Small intestine (tissue), 7 donors: ENCODE results near the gene DENND10. TPM values are rescaled to one million over a fixed set of nuclear protein-coding genes. Genes with fewer than 3 reads are reported as not detected.
"Not testable (repeated sequence)": the region's sequence is repeated elsewhere in the genome, so short reads cannot be mapped to it uniquely, and the experiment has no call there.

Experiments
- DNase-seq, 2 donors: peaks; one replicate each; pipeline versions ENCODE4 v3.0.0 to v3.0.0-alpha.2; 2013
- FAIRE-seq: peaks from 2 replicates; lab custom pipeline; 2012; peaks lifted over from hg19 to GRCh38; lab: Jason Lieb, UNC
- H3K27ac ChIP-seq, 3 donors: one replicate each; pipeline ENCODE4 v1.5.1; 2013; ENCODE audit warnings: low read length in 2 of 3, mild to moderate bottlenecking in 2 of 3, control low read depth in 1 of 3, inconsistent platforms in 1 of 3, low read depth in 1 of 3, moderate library complexity in 1 of 3
- H3K27me3 ChIP-seq, 3 donors: one replicate each; pipeline ENCODE4 v1.6.1; 2013; ENCODE audit warnings: low read length in 3 of 3, inconsistent platforms in 1 of 3; ENCODE audit not compliant: control insufficient read depth in 3 of 3, insufficient read depth in 3 of 3
- H3K36me3 ChIP-seq, 3 donors: one replicate each; pipeline ENCODE4 v1.6.1; 2013; ENCODE audit warnings: low read length in 3 of 3, inconsistent platforms in 1 of 3, low read depth in 1 of 3, mild to moderate bottlenecking in 1 of 3, moderate library complexity in 1 of 3; ENCODE audit not compliant: control insufficient read depth in 3 of 3, insufficient read depth in 2 of 3
- H3K4me1 ChIP-seq, 3 donors: one replicate each; pipeline ENCODE4 v1.6.1; 2013; ENCODE audit warnings: low read length in 2 of 3, inconsistent platforms in 1 of 3, low read depth in 1 of 3, mild to moderate bottlenecking in 1 of 3, moderate library complexity in 1 of 3; ENCODE audit not compliant: control insufficient read depth in 3 of 3, insufficient read depth in 2 of 3
- H3K4me3 ChIP-seq, 3 donors: one replicate each; pipeline ENCODE4 v1.5.1; 2013; ENCODE audit warnings: low read length in 3 of 3, control low read depth in 1 of 3, inconsistent platforms in 1 of 3, low read depth in 1 of 3, mild to moderate bottlenecking in 1 of 3, moderate library complexity in 1 of 3
- H3K9me3 ChIP-seq, 2 donors: one replicate each; pipeline ENCODE4 v1.6.1; 2013; ENCODE audit warnings: low read depth in 1 of 2, low read length in 1 of 2; ENCODE audit not compliant: control insufficient read depth in 2 of 2, insufficient read depth in 1 of 2
- WGBS, 3 donors: extraction: QIAGEN DNeasy Blood & Tissue Kit; methylation state at CpG; one replicate each; pipeline ENCODE4 v1.1.7; 2013; 5-methylcytosine and 5-hydroxymethylcytosine counted together
- polyA plus RNA-seq, 4 donors: library from polyadenylated mRNA; stranded (reverse) in 3 of 4; unstranded in 1 of 4; fragments of 200-250 nt in 3 of 4; fragments of 120-200 nt in 1 of 4; gene quantifications; one replicate each; pipeline versions ENCODE4 v1.2.1 to v1.2.3, GENCODE V29; 2013
- donor health status: healthy with polysubstance abuse.
- donor health status: control.
- donor health status: control.
- donor health status: Bipolar disorder and iron deficiency.
- donor health status: healthy.

DENND10 gene
- polyA plus RNA-seq, 4 donors: 20.3 to 91.6 (median 30.8) TPM

DNA sequence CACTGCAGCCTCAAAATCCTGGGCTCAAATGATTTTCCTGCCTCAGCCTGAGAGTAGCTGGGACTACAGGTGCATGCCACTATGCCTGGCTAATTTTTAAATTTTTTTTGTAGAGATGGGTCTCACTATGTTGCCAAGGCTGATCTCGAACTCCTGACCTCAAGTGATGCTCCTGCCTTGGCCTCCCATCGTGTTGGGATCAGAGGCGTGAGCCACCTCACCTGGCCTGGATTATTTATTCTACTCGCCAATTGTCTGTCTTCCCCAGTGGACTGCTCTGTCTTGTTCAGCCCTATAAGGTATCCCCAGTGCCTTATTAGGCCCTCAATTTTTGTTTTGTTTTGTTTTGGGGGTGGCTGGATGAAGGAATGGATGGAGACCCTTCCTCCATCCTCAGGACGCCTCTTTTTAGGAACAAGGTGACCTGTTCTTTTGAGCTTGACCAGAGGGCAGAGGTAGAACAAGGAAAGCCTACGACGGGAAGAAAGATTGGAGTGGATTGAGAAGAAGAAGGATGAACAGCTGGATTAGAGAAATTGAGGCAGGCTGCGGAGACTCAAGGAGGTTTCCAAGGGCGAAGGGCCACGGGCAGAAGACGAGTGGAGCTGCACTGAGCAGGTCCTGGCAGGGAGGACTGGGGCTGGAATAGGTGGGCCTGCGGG lies 541 bp upstream of the DENND10 start:
- FAIRE-seq: no peak
- Histone ChIP-seq H3K4me1 (peaks cover 2 to 10% (median 6%) of the 10 kb centered on the region in 3 donors), H3K27me3 (no peaks in the 10 kb centered on the region), H3K9me3 (no peaks in the 10 kb centered on the region), H3K36me3 (peaks cover 0 to 11% (median 2%) of the 10 kb centered on the region in 3 donors), H3K27ac (peak overlapping the region; percentile 28 to 58 (median 42)), H3K4me3 (no peak overlapping the region)
- 45 to 55% (median 50%) methylated on average over 12 of the region's 12 CpGs for WGBS, 3 donors
- no peak for DNase-seq

DNA sequence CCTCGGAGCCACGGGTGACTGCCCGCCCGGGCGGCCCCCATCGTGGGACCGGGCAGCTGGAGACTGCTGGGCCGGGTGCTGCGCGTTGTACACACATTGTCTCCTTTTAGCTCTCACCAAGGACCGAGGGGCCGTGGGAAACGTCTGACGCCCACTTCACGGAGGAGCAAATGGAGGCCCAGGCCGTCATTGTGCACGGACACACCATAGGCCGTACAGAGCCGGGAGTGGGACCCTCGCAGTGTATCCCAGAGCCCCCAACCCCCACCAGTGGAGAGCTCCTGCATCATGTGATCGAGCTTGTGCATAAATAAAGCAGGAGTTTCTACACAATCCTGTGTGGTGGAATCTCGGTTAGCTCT lies 722 bp downstream of the DENND10 start:
- H3K36me3 ChIP-seq: peaks cover 2 to 21% (median 2%) of the 10 kb centered on the region in 3 donors
- peak overlapping the region in 1 of 3 donors; percentile 16 for H3K27ac ChIP-seq
- H3K27me3 ChIP-seq: no peaks in the 10 kb centered on the region
- DNase-seq (peak; percentile 19 to 65), FAIRE-seq (no peak)
- no peaks in the 10 kb centered on the region for H3K9me3 ChIP-seq
- H3K4me1 ChIP-seq: peaks cover 2 to 10% (median 6%) of the 10 kb centered on the region in 3 donors
- 1 to 2% (median 1%) methylated on average over 20 to 22 of the region's 22 CpGs for WGBS, 3 donors
- peak overlapping the region; percentile 48 to 83 (median 76) for H3K4me3 ChIP-seq

DNA sequence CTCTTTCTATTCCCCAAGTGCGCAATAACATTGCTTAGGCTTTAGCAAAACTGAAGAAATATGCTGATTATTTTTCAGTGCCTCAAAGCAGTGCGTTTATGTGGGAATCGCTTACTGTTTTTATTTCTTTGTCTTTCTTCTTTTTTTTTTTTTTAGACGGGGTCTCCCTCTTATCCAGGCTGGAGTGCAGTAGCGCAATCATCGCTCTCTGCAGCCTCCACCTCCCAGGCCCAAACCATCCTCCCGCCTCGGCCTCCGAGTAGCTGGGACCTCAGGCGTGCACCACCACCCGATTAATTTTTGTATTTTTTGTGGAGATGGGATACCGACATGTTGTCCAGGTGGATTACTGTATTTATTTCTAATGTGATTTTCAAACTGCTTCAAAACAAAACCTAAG lies 1.2 kb downstream of the DENND10 start:
- FAIRE-seq: no peak
- Histone ChIP-seq H3K4me1 (peaks cover 2 to 10% (median 6%) of the 10 kb centered on the region in 3 donors), H3K9me3 (no peaks in the 10 kb centered on the region), H3K4me3 (peak overlapping the region in 1 of 3 donors; percentile 48), H3K36me3 (peaks cover 4 to 26% (median 4%) of the 10 kb centered on the region in 3 donors), H3K27me3 (no peaks in the 10 kb centered on the region), H3K27ac (no peak overlapping the region)
- no peak for DNase-seq
- WGBS, 3 donors: 89 to 90% (median 89%) methylated on average over 12 of the region's 12 CpGs

DNA sequence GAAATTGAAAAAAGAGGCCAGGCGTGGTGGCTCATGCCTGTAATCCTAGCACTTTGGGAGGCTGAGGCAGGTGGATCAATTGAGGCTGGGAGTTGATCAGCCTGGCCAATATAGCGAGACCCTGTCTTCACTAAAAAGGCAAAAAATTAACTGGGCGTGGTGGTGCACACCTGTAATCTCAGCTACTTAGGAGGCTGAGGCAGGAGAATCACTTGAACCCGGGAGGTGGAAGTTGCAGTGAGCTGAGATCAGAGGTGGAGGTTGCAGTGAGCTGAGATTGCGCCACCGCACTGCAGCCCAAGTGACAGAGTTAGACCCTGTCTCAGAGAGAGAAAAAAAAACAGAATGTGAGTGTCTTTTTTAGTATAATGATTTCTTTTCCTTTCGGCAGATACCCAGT lies 2.0 kb downstream of the DENND10 start:
- peaks cover 4 to 33% (median 4%) of the 10 kb centered on the region in 3 donors for H3K36me3 ChIP-seq
- H3K4me1 ChIP-seq, H3K27me3 ChIP-seq, H3K4me3 ChIP-seq, H3K9me3 ChIP-seq, DNase-seq, H3K27ac ChIP-seq, FAIRE-seq: not testable (repeated sequence)
- whole genome bisulfite sequencing, 3 donors: 96 to 99% (median 98%) methylated on average over 7 of the region's 7 CpGs

GRCh38 chr10:119107106-119107505 lies 3.2 kb downstream of the DENND10 start:
- DNase-seq, FAIRE-seq: not testable (repeated sequence)
- WGBS, 3 donors: 90 to 93% (median 90%) methylated on average over 6 of the region's 6 CpGs

GRCh38 chr10:119107771-119108170 lies 3.9 kb downstream of the DENND10 start:
- not testable (repeated sequence) for H3K27me3 ChIP-seq, H3K27ac ChIP-seq, H3K4me3 ChIP-seq, H3K9me3 ChIP-seq, FAIRE-seq, DNase-seq
- 79 to 93% (median 83%) methylated on average over 2 of the region's 2 CpGs for WGBS, 3 donors
- peaks cover 4 to 42% (median 4%) of the 10 kb centered on the region in 3 donors for H3K36me3 ChIP-seq
- H3K4me1 ChIP-seq: peaks cover 2 to 12% (median 3%) of the 10 kb centered on the region in 3 donors

More at GRCh38 chr10:119107106-119107505, 3.2 kb downstream of the DENND10 start:
- H3K4me1 ChIP-seq, H3K4me3 ChIP-seq, H3K9me3 ChIP-seq, H3K27me3 ChIP-seq, H3K27ac ChIP-seq: not testable (repeated sequence)
- peaks cover 4 to 37% (median 4%) of the 10 kb centered on the region in 3 donors for H3K36me3 ChIP-seq

- WGBS, 3 donors: 91 to 96% (median 94%) methylated on average over 4 of the region's 4 CpGs
- DNase-seq (peak in 1 of 2 donors; percentile 42), FAIRE-seq (no peak)
- H3K27ac ChIP-seq: peak overlapping the region in 1 of 3 donors; percentile 50
- H3K4me1 ChIP-seq: peaks cover 0 to 21% (median 0%) of the 10 kb centered on the region in 3 donors
- H3K36me3 ChIP-seq: peaks cover 4 to 55% (median 4%) of the 10 kb centered on the region in 3 donors
- H3K27me3 ChIP-seq: no peaks in the 10 kb centered on the region
- no peaks in the 10 kb centered on the region for H3K9me3 ChIP-seq
- H3K4me3 ChIP-seq: no peak overlapping the region
Measured at GRCh38 chr10:119112056-119112455, 8.1 kb downstream of the DENND10 start.

- Histone ChIP-seq H3K27ac (peak overlapping the region in 1 of 3 donors; percentile 73), H3K36me3 (peaks cover 4 to 60% (median 6%) of the 10 kb centered on the region in 3 donors), H3K9me3 (no peaks in the 10 kb centered on the region), H3K27me3 (no peaks in the 10 kb centered on the region), H3K4me1 (peaks cover 0 to 21% (median 0%) of the 10 kb centered on the region in 3 donors), H3K4me3 (no peak overlapping the region)
- DNase-seq (peak in 1 of 2 donors; percentile 90), FAIRE-seq (no peak)
- 76 to 87% (median 86%) methylated on average over 11 of the region's 11 CpGs for WGBS, 3 donors
Measured at GRCh38 chr10:119113751-119114732, 10.1 kb downstream of the DENND10 start.
